ENCODE data around the gene FAM163B.

DNA sequence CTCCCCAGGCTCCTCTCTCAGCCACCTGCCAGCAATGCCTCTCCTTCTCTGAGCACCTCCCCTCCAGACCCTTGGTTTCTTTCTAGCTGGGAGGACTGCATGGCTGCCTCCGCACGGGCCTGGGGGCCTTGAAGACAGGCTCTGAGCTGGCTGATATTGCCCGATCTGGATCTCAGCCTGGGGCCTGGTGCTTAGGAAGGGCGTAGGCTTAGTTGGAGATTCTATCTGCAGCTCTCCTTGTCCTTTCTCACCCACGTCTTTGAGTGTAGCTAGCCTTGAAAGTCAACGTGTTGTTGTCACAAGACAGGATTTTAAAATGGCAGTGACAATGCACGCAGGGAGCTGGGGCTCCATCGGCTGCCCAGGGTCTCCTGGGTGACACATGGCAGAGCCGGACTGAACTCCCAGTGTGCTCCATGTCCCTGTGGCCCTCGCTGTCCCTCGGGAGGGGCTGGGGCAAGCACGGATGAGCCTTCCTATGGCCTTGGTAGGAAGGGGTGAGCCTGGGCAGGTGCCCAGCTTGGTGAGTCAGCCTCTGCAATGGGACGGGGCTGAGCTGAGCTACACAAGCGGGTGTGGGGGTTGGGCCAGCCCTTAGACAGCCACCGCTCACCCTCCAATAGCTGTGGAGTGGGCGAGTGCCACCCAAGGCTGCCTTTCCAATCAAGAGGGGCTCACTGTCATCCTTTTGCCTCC is 65.3 kb downstream of the FAM163B start:
- TF ChIP-seq, protein P1, sequence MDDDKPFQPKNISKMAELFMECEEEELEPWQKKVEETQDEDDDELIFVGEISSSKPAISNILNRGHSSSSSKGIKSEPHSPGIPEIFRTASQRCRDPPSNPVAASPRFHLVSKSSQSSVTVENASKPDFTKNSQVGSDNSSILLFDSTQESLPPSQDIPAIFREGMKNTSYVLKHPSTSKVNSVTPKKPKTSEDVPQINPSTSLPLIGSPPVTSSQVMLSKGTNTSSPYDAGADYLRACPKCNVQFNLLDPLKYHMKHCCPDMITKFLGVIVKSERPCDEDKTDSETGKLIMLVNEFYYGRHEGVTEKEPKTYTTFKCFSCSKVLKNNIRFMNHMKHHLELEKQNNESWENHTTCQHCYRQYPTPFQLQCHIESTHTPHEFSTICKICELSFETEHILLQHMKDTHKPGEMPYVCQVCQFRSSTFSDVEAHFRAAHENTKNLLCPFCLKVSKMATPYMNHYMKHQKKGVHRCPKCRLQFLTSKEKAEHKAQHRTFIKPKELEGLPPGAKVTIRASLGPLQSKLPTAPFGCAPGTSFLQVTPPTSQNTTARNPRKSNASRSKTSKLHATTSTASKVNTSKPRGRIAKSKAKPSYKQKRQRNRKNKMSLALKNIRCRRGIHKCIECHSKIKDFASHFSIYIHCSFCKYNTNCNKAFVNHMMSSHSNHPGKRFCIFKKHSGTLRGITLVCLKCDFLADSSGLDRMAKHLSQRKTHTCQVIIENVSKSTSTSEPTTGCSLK (tag by site-specific recombination; IDR thresholded peaks at IDR 0.05) = no peak
- TF ChIP-seq, protein P2, sequence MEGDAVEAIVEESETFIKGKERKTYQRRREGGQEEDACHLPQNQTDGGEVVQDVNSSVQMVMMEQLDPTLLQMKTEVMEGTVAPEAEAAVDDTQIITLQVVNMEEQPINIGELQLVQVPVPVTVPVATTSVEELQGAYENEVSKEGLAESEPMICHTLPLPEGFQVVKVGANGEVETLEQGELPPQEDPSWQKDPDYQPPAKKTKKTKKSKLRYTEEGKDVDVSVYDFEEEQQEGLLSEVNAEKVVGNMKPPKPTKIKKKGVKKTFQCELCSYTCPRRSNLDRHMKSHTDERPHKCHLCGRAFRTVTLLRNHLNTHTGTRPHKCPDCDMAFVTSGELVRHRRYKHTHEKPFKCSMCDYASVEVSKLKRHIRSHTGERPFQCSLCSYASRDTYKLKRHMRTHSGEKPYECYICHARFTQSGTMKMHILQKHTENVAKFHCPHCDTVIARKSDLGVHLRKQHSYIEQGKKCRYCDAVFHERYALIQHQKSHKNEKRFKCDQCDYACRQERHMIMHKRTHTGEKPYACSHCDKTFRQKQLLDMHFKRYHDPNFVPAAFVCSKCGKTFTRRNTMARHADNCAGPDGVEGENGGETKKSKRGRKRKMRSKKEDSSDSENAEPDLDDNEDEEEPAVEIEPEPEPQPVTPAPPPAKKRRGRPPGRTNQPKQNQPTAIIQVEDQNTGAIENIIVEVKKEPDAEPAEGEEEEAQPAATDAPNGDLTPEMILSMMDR (tag by site-specific recombination; IDR thresholded peaks at IDR 0.05) = no peak
